WTC11 (cell line): Measurements from ENCODE around the gene VDR. TPM values are rescaled to one million over a fixed set of nuclear protein-coding genes. Genes with fewer than 3 reads are reported as not detected.

Experiments used
- ATAC-seq: fragments of 200-7000 bp; cut with Tn5 transposase; 2 replicates; pipeline ENCODE4 v1.10.0; 2021; ENCODE audit warnings: mild to moderate bottlenecking, moderate library complexity
- CTCF ChIA-PET: fragments of 300-600 bp; sonication (Branson Sonifier 250); formaldehyde crosslinking; loops from one replicate; lab custom pipeline; 2021; ENCODE audit warnings: antibody characterized with exemption; lab: Charles Lee
- POLR2A ChIA-PET: fragments of 350-600 bp; sonication (Branson Sonifier 250); formaldehyde crosslinking; loops from one replicate; lab custom pipeline; 2021; ENCODE audit warnings: antibody characterized with exemption; lab: Charles Lee
- DNase-seq: peaks from one replicate; pipeline ENCODE4 v3.0.0; 2021; ENCODE audit warnings: low spot score
- H3K27ac Mint-ChIP-seq: 2 replicates; pipeline ENCODE4 v1.8.0; 2021; ENCODE audit warnings: mixed read lengths
- H3K27me3 Mint-ChIP-seq: 2 replicates; pipeline ENCODE4 v1.8.0; 2021; ENCODE audit warnings: low read depth, mild to moderate bottlenecking, moderate library complexity, mixed read lengths
- H3K36me3 Mint-ChIP-seq: 2 replicates; pipeline ENCODE4 v1.8.0; 2021; ENCODE audit warnings: mixed read lengths
- H3K4me1 Mint-ChIP-seq: 2 replicates; pipeline ENCODE4 v1.8.0; 2022; ENCODE audit warnings: mixed read lengths
- H3K4me3 Mint-ChIP-seq: 2 replicates; pipeline ENCODE4 v1.8.0; 2021; ENCODE audit warnings: mild to moderate bottlenecking, moderate library complexity, mixed read lengths
- H3K9me3 Mint-ChIP-seq: 2 replicates; pipeline ENCODE4 v1.8.0; 2021; ENCODE audit warnings: mixed read lengths
- ATF2 ChIP-seq: sonication (generic); formaldehyde crosslinking; IDR thresholded peaks from 2 replicates; pipeline ENCODE4 v1.8.1; 2022; ENCODE audit warnings: low read depth, missing genetic modification reagents, borderline replicate concordance
- ATF3 ChIP-seq: sonication (generic); formaldehyde crosslinking; conservative IDR thresholded peaks from 2 replicates; pipeline ENCODE4 v1.8.1; 2022; ENCODE audit warnings: mild to moderate bottlenecking, missing genetic modification reagents
- CBFB ChIP-seq: sonication (generic); formaldehyde crosslinking; IDR thresholded peaks from 2 replicates; pipeline ENCODE4 v1.8.1; 2022; ENCODE audit warnings: mild to moderate bottlenecking, low read depth, missing genetic modification reagents
- CREM ChIP-seq: sonication (generic); formaldehyde crosslinking; IDR thresholded peaks from 2 replicates; pipeline ENCODE4 v1.8.1; 2022; ENCODE audit warnings: mild to moderate bottlenecking, missing genetic modification reagents, moderate library complexity
- ELF4 ChIP-seq: sonication (generic); formaldehyde crosslinking; IDR thresholded peaks from 2 replicates; pipeline ENCODE4 v1.8.1; 2022; ENCODE audit warnings: low read depth, mild to moderate bottlenecking, moderate library complexity, missing genetic modification reagents
- EMX1 ChIP-seq: fragments of 250-450 bp; sonication (Bioruptor Pico); IDR thresholded peaks from 2 replicates; pipeline ENCODE4 v1.8.0; 2021; ENCODE audit warnings: mild to moderate bottlenecking
- GRHL2 ChIP-seq: fragments of 250-450 bp; sonication (Bioruptor Pico); IDR thresholded peaks from 2 replicates; pipeline ENCODE4 v1.8.0; 2022; ENCODE audit warnings: mild to moderate bottlenecking, moderate library complexity; ENCODE audit not compliant: insufficient replicate concordance, severe bottlenecking
- GTF2I ChIP-seq: fragments of 250-450 bp; sonication (Bioruptor Pico); conservative IDR thresholded peaks from 2 replicates; pipeline ENCODE4 v1.4.0; 2021; ENCODE audit warnings: mild to moderate bottlenecking
- IRF2 ChIP-seq: sonication (generic); formaldehyde crosslinking; IDR thresholded peaks from 2 replicates; pipeline ENCODE4 v1.8.0; 2022; ENCODE audit warnings: low read depth, missing genetic modification reagents, borderline replicate concordance
- NFATC4 ChIP-seq: fragments of 250-450 bp; sonication (Bioruptor Pico); IDR thresholded peaks from 2 replicates; pipeline ENCODE4 v1.9.0; 2021; ENCODE audit warnings: mild to moderate bottlenecking
- NR1H2 ChIP-seq: sonication (generic); formaldehyde crosslinking; IDR thresholded peaks from 2 replicates; pipeline ENCODE4 v1.9.0; 2021; ENCODE audit warnings: mild to moderate bottlenecking, moderate library complexity, missing genetic modification reagents
- NR2C2 ChIP-seq: sonication (generic); formaldehyde crosslinking; IDR thresholded peaks from 2 replicates; pipeline ENCODE4 v1.8.0; 2022; ENCODE audit warnings: mild to moderate bottlenecking, missing genetic modification reagents
- TEAD1 ChIP-seq: sonication (generic); formaldehyde crosslinking; IDR thresholded peaks from 2 replicates; pipeline ENCODE4 v1.8.0; 2022; ENCODE audit warnings: mild to moderate bottlenecking, missing genetic modification reagents
- TP53 ChIP-seq: sonication (generic); formaldehyde crosslinking; IDR thresholded peaks from 2 replicates; pipeline ENCODE4 v1.8.1; 2023; ENCODE audit warnings: mild to moderate bottlenecking, missing genetic modification reagents
- ZNF138 ChIP-seq: sonication (generic); formaldehyde crosslinking; conservative IDR thresholded peaks from 2 replicates; pipeline ENCODE4 v1.8.1; 2022; ENCODE audit warnings: mild to moderate bottlenecking, moderate library complexity, missing genetic modification reagents
- ZNF219 ChIP-seq: sonication (generic); formaldehyde crosslinking; IDR thresholded peaks from 2 replicates; pipeline ENCODE4 v1.8.0; 2023; ENCODE audit warnings: missing genetic modification reagents, mild to moderate bottlenecking, borderline replicate concordance
- ZNF396 ChIP-seq: fragments of 250-450 bp; sonication (Bioruptor Pico); IDR thresholded peaks from 2 replicates; pipeline ENCODE4 v1.8.0; 2021; ENCODE audit warnings: mild to moderate bottlenecking, moderate library complexity, borderline replicate concordance
- total RNA-seq: library from RNA; stranded (reverse); gene quantifications from 3 replicates; pipeline ENCODE4 v1.2.3, GENCODE V29; 2021
- TF ChIP-seq, protein P1 (sequence below): fragments of 200-600 bp; IDR thresholded peaks from 2 replicates; pipeline ENCODE4 v1.8.0; 2022; ENCODE audit warnings: antibody characterized with exemption
- TF ChIP-seq, protein P2 (sequence below): sonication (generic); formaldehyde crosslinking; IDR thresholded peaks from 2 replicates; pipeline ENCODE4 v1.8.1; 2022; ENCODE audit warnings: mild to moderate bottlenecking, moderate library complexity, missing genetic modification reagents
- TF ChIP-seq, protein P3 (sequence below): sonication (generic); formaldehyde crosslinking; IDR thresholded peaks from 2 replicates; pipeline ENCODE4 v1.8.0; 2022; ENCODE audit warnings: mild to moderate bottlenecking, missing genetic modification reagents

The VDR gene
- total RNA-seq, 1 experiment from 2014 or later, result 1.3 TPM

GRCh38 chr12:47798382-47798948 lies 106.3 kb downstream of the VDR start:
- H3K27me3 Mint-ChIP-seq, result no peaks in the 10 kb centered on the region
- H3K36me3 Mint-ChIP-seq, result peaks cover 9% of the 10 kb centered on the region
- H3K4me1 Mint-ChIP-seq, result peaks cover 37% of the 10 kb centered on the region
- ChIA-PET CTCF (interaction anchor here (0.6 to 14.9 kb wide), 14 partner anchors 12 to 80 kb away, joined by 3 to 408 read pairs (median 6); partner anchors contain the start of gene HDAC7), POLR2A (interaction anchor here (0.7 kb wide), 1 partner anchor 43 kb away, joined by 4 read pairs; no protein-coding TSS in a partner anchor)
- H3K9me3 Mint-ChIP-seq, result no peaks in the 10 kb centered on the region
- no peak overlapping the region; the same call in 1 of the 2 replicates for H3K27ac Mint-ChIP-seq
- no peak for DNase-seq
- no peak overlapping the region for H3K4me3 Mint-ChIP-seq
- TF ChIP-seq IRF2 (CRISPR knock-in tag), result no peak
- no peak for TF ChIP-seq GRHL2
- no peak for TF ChIP-seq TEAD1 (CRISPR knock-in tag)
- TF ChIP-seq ZNF219 (CRISPR knock-in tag), result no peak
- no peak for TF ChIP-seq EMX1 (CRISPR knock-in tag)
- ATAC-seq, result no peak

GRCh38 chr12:47797441-47797840 lies 107.4 kb downstream of the VDR start:
- DNase-seq, result peak; percentile 69
- ChIA-PET POLR2A (interaction anchor here (0.9 to 1.1 kb wide), 4 partner anchors 11 to 23 kb away, joined by 3 to 4 read pairs (median 3); no protein-coding TSS in a partner anchor), CTCF (interaction anchor here (0.5 to 14.9 kb wide), 23 partner anchors 12 to 408 kb away, joined by 3 to 408 read pairs (median 4); partner anchors contain the start of genes HDAC7, RAPGEF3, SLC48A1 and VDR)
- TF ChIP-seq CBFB (CRISPR knock-in tag) (no peak), NR1H2 (CRISPR knock-in tag) (no peak), GTF2I (CRISPR knock-in tag) (no peak)
- TF ChIP-seq, protein P1, sequence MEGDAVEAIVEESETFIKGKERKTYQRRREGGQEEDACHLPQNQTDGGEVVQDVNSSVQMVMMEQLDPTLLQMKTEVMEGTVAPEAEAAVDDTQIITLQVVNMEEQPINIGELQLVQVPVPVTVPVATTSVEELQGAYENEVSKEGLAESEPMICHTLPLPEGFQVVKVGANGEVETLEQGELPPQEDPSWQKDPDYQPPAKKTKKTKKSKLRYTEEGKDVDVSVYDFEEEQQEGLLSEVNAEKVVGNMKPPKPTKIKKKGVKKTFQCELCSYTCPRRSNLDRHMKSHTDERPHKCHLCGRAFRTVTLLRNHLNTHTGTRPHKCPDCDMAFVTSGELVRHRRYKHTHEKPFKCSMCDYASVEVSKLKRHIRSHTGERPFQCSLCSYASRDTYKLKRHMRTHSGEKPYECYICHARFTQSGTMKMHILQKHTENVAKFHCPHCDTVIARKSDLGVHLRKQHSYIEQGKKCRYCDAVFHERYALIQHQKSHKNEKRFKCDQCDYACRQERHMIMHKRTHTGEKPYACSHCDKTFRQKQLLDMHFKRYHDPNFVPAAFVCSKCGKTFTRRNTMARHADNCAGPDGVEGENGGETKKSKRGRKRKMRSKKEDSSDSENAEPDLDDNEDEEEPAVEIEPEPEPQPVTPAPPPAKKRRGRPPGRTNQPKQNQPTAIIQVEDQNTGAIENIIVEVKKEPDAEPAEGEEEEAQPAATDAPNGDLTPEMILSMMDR, result 0 out of 2 replicates have a peak, but pooled peaks have one; percentile 27
- ATAC-seq, result peak; percentile 83
- Mint-ChIP-seq H3K36me3 (peaks cover 15% of the 10 kb centered on the region), H3K4me3 (no peak overlapping the region), H3K4me1 (peaks cover 28% of the 10 kb centered on the region), H3K9me3 (no peaks in the 10 kb centered on the region), H3K27ac (no peak overlapping the region; the same call in 1 of the 2 replicates), H3K27me3 (no peaks in the 10 kb centered on the region)

GRCh38 chr12:47795814-47796411 lies 108.9 kb downstream of the VDR start:
- Mint-ChIP-seq H3K27me3 (no peaks in the 10 kb centered on the region), H3K4me3 (no peak overlapping the region), H3K27ac (no peak overlapping the region), H3K4me1 (peaks cover 14% of the 10 kb centered on the region), H3K9me3 (no peaks in the 10 kb centered on the region), H3K36me3 (peaks cover 19% of the 10 kb centered on the region)
- DNase-seq (no peak), ATAC-seq (no peak)
- TF ChIP-seq ZNF138 (CRISPR knock-in tag) (no peak), NFATC4 (CRISPR knock-in tag) (no peak), CREM (CRISPR knock-in tag) (no peak)
- ChIA-PET CTCF (interaction anchor here (1.3 to 14.9 kb wide), 5 partner anchors 14 to 192 kb away, joined by 3 to 408 read pairs (median 49); no protein-coding TSS in a partner anchor), POLR2A (interaction anchor here (0.7 kb wide), 1 partner anchor 12 kb away, joined by 3 read pairs; no protein-coding TSS in a partner anchor)

DNA sequence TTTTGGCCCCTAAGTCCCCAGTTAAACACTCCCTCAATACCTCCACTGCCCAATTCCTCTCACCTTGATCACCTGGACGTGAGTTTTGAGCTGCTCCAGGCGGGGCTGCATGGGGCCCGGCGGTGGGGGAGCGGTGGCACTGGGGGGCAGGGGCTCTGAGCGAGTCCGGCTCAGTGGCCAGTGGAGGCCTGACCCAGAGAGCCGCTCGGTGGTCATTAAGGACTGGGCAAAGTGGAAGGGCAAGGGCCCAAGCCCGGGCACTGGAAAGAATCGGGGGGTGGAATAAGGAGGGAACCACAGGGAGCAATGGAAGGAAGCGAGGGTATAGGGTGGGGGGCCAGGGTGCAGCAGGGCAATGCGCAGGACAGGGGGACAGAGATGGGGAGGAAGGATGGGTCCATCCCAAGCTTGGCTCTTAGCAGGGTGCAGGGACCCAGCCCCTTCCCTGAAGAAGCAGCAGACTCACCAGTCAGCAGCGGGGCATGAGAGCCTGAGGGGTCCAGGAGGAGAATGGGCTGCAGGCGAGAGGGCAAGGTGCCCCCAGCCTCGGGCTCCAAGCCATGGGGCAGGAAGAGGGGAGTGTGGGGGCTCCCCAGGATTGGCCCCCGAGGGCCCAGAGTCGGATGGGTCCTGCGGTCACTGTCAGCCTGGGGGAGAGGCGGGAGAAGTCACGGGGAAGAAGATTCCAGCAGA lies 109.5 kb downstream of the VDR start:
- CTCF ChIA-PET, result interaction anchor here (0.9 to 14.9 kb wide), 4 partner anchors 9 to 41 kb away, joined by 3 to 408 read pairs (median 65); no protein-coding TSS in a partner anchor
- no peak for DNase-seq
- Mint-ChIP-seq H3K36me3 (peaks cover 22% of the 10 kb centered on the region), H3K27me3 (no peaks in the 10 kb centered on the region), H3K4me3 (no peak overlapping the region), H3K27ac (no peak overlapping the region), H3K9me3 (no peaks in the 10 kb centered on the region), H3K4me1 (peaks cover 12% of the 10 kb centered on the region)
- POLR2A ChIA-PET, result no interaction called here
- ATAC-seq, result no peak
- TF ChIP-seq NR2C2 (CRISPR knock-in tag), result no peak
- no peak for TF ChIP-seq TP53 (CRISPR knock-in tag)
- TF ChIP-seq ZNF396 (CRISPR knock-in tag), result no peak
- no peak for TF ChIP-seq ATF2 (CRISPR knock-in tag)
- no peak for TF ChIP-seq ELF4 (CRISPR knock-in tag)
- no peak for TF ChIP-seq ZNF219 (CRISPR knock-in tag)
- TF ChIP-seq, protein P2, sequence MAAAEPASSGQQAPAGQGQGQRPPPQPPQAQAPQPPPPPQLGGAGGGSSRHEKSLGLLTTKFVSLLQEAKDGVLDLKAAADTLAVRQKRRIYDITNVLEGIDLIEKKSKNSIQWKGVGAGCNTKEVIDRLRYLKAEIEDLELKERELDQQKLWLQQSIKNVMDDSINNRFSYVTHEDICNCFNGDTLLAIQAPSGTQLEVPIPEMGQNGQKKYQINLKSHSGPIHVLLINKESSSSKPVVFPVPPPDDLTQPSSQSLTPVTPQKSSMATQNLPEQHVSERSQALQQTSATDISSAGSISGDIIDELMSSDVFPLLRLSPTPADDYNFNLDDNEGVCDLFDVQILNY, result no peak
- no peak for TF ChIP-seq ATF3 (CRISPR knock-in tag)
- TF ChIP-seq, protein P3, sequence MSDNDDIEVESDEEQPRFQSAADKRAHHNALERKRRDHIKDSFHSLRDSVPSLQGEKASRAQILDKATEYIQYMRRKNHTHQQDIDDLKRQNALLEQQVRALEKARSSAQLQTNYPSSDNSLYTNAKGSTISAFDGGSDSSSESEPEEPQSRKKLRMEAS (CRISPR knock-in tag), result no peak
